A549 (cell line): ENCODE results near the gene HLCS.

Experiments used
- BHLHE40 ChIP-seq: IDR thresholded peaks from 2 replicates; pipeline ENCODE4 v1.6.1; 2012; ENCODE audit warnings: low read depth, low read length, inconsistent platforms
- CBX2 ChIP-seq: fragments of 200-600 bp; sonication (generic); IDR thresholded peaks from 2 replicates; pipeline ENCODE4 v1.6.1; 2016; ENCODE audit warnings: low read depth, mild to moderate bottlenecking, borderline replicate concordance
- CHD2 ChIP-seq: fragments of 150-350 bp; IDR thresholded peaks from 2 replicates; pipeline ENCODE4 v1.6.1; 2014; ENCODE audit warnings: low read length; ENCODE audit not compliant: partially characterized antibody
- CTCF ChIP-seq: fragments of >200 bp; sonication (Bioruptor Twin); formaldehyde crosslinking; IDR thresholded peaks from 3 replicates; pipeline ENCODE4 v1.5.1; 2016
- ELK1 ChIP-seq: fragments of 150-350 bp; IDR thresholded peaks from 2 replicates; pipeline ENCODE4 v1.6.1; 2014; ENCODE audit warnings: low read depth, mild to moderate bottlenecking, low read length
- EP300 ChIP-seq, 2 experiments: fragments of >200 bp; sonication (Bioruptor Twin); formaldehyde crosslinking; IDR thresholded peaks; 2 replicates in 1 of 2; 3 replicates in 1 of 2; pipeline ENCODE4 v1.6.1; 2016 to 2017
- FOSL2 ChIP-seq, 2 experiments: fragments of 450-650 bp in 1 of 2; fragments of >200 bp in 1 of 2; sonication (Bioruptor Twin) in 1 of 2; formaldehyde crosslinking; IDR thresholded peaks; 2 replicates each; pipeline versions ENCODE4 v1.5.0 to v1.6.1; 2016 to 2020; ENCODE audit warnings: mild to moderate bottlenecking in 1 of 2, moderate library complexity in 1 of 2
- HMGXB4 ChIP-seq: fragments of 250-450 bp; sonication (Bioruptor Pico); IDR thresholded peaks from 2 replicates; pipeline ENCODE4 v1.5.0; 2021; ENCODE audit warnings: mild to moderate bottlenecking, moderate library complexity, borderline replicate concordance
- JUN ChIP-seq, 2 experiments: fragments of >200 bp; sonication (Bioruptor Twin); formaldehyde crosslinking; IDR thresholded peaks; 2 replicates in 1 of 2; 3 replicates in 1 of 2; pipeline ENCODE4 v1.6.1; 2016 to 2017
- MAZ ChIP-seq: fragments of 150-350 bp; IDR thresholded peaks from 2 replicates; pipeline ENCODE4 v1.6.1; 2014; ENCODE audit warnings: antibody characterized with exemption, low read depth, low read length, borderline replicate concordance
- NR3C1 ChIP-seq: fragments of >200 bp; sonication (Bioruptor Twin); formaldehyde crosslinking; IDR thresholded peaks from 3 replicates; pipeline ENCODE4 v1.6.1; 2017
- PHF8 ChIP-seq: fragments of 200-600 bp; sonication (generic); IDR thresholded peaks from 2 replicates; pipeline ENCODE4 v1.6.1; 2016; ENCODE audit warnings: low read depth, mild to moderate bottlenecking, antibody characterized with exemption, moderate library complexity, borderline replicate concordance
- POLR2A ChIP-seq: IDR thresholded peaks from 2 replicates; pipeline ENCODE4 v1.6.1; 2012; ENCODE audit warnings: mild to moderate bottlenecking, low read length
- REST ChIP-seq: fragments of 200-600 bp; sonication (generic); IDR thresholded peaks from 2 replicates; pipeline ENCODE4 v1.6.1; 2016; ENCODE audit warnings: antibody characterized with exemption, mild to moderate bottlenecking, moderate library complexity

GRCh38 chr21:36964398-36964797 is 2.1 kb downstream of the HLCS start:
- TF ChIP-seq CTCF (no peak), POLR2A (no peak), NR3C1 (no peak), ELK1 (no peak), PHF8 (no peak), JUN (IDR thresholded peaks at IDR 0.05) (no peak), CBX2 (no peak), CHD2 (no peak), REST (no peak), FOSL2 (IDR thresholded peaks at IDR 0.05) (no peak), FOSL2 (CRISPR knock-in tag; IDR thresholded peaks at IDR 0.05) (no peak), HMGXB4 (CRISPR knock-in tag) (no peak), EP300 (IDR thresholded peaks at IDR 0.05) (no peak), BHLHE40 (no peak), MAZ (no peak)
